Measurements from ENCODE around the gene PLPPR3. TPM values are rescaled to one million over a fixed set of nuclear protein-coding genes. Genes with fewer than 3 reads are reported as not detected.

PLPPR3 gene
- total RNA-seq, 4 donors from 2014 or later, result not detected

DNA sequence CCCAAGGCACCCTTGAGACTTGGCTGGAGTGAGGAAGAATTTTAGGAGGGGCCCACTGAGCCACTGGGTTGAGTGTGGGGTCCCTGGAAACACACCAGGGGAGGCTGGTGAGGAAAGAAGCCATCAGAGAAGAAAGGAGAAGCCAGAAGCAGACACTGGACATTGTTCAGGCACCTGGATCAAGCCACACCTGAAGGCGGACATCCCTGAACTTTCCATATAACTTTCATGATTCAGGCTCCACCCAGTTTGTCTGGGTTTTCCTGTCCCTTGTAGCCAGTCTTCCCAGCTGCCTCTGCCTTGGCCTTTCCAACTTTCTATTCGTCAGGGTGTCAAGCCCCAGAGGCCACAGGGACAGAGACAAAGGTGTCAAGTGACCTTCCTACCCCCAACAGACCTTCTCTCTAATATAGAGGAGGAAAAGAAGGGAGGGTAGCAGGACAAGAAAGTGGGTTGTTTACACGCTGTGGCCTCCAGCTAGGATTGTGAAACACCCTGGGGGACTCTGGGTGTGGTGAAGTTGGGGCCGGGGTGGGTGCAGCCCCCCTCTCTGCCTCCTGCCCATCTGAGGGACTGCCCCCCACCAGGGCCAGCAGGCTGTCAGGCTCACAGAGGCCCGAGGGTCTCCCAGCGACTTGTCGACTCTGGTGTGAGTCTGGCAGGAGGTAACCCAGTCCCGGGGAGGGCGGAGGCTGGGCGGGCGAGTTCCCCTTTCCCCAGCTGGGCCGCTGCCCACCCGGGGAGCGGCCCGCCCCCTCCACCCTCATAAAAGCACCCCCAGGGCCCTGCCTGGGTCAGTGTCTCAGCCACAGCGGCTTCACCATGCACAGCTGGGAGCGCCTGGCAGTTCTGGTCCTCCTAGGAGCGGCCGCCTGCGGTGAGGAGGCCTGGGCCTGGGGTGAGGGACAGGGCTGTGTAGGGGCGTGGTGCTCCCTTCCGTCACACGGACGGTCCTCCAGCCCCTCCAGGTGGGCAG lies 37.4 kb upstream of the PLPPR3 start, which contains the start of gene CFD:
TSS of gene CFD (plus strand) at position 797 of the 976 bp plus-strand sequence. CDS start at position 823, 26 bp downstream.
- no peaks in the 10 kb centered on the region for H3K36me3 ChIP-seq
- TF ChIP-seq, protein P1, sequence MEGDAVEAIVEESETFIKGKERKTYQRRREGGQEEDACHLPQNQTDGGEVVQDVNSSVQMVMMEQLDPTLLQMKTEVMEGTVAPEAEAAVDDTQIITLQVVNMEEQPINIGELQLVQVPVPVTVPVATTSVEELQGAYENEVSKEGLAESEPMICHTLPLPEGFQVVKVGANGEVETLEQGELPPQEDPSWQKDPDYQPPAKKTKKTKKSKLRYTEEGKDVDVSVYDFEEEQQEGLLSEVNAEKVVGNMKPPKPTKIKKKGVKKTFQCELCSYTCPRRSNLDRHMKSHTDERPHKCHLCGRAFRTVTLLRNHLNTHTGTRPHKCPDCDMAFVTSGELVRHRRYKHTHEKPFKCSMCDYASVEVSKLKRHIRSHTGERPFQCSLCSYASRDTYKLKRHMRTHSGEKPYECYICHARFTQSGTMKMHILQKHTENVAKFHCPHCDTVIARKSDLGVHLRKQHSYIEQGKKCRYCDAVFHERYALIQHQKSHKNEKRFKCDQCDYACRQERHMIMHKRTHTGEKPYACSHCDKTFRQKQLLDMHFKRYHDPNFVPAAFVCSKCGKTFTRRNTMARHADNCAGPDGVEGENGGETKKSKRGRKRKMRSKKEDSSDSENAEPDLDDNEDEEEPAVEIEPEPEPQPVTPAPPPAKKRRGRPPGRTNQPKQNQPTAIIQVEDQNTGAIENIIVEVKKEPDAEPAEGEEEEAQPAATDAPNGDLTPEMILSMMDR (IDR thresholded peaks at IDR 0.05), result no peak
- TF ChIP-seq POLR2A (IDR thresholded peaks at IDR 0.05), result peak in 2 of 4 donors; percentile 53 to 71
- no peaks in the 10 kb centered on the region for H3K9me3 ChIP-seq
- H3K27me3 ChIP-seq, result peaks cover 0 to 71% (median 0%) of the 10 kb centered on the region in 4 donors
- peaks cover 9 to 57% (median 33%) of the 10 kb centered on the region in 3 donors for H3K4me1 ChIP-seq
- peak within 1 kb of the TSS; percentile 32 to 75 (median 46) for H3K4me3 ChIP-seq
- DNase-seq, result no peak
- peak within 1 kb of the TSS; percentile 47 to 82 (median 76) for H3K27ac ChIP-seq
- 25 to 55% methylated on average over 4 to 12 of the region's 24 CpGs for WGBS, 2 donors
- intact Hi-C loops (cut with DNase I), result loop anchor here (10.0 kb wide), 2 partner anchors 84 to 126 kb away; partner anchors contain the start of gene WDR18

GRCh38 chr19:858284-858683 lies 36.5 kb upstream of the PLPPR3 start:
- no peak for DNase-seq
- Histone ChIP-seq H3K27me3 (peaks cover 0 to 78% (median 0%) of the 10 kb centered on the region in 4 donors), H3K4me3 (no peak overlapping the region), H3K27ac (peak overlapping the region in 1 of 4 donors; percentile 80), H3K4me1 (peaks cover 9 to 49% (median 33%) of the 10 kb centered on the region in 3 donors), H3K36me3 (no peaks in the 10 kb centered on the region), H3K9me3 (no peaks in the 10 kb centered on the region)
- no peak for TF ChIP-seq POLR2A (IDR thresholded peaks at IDR 0.05)
- TF ChIP-seq, protein P1 (IDR thresholded peaks at IDR 0.05), result no peak
- 72 to 78% methylated on average over 8 to 9 of the region's 9 CpGs for WGBS, 2 donors
- intact Hi-C loops (cut with DNase I), result loop anchor here (10.0 kb wide), 2 partner anchors 83 to 127 kb away; partner anchors contain the start of gene WDR18

GRCh38 chr19:855566-856120 lies 33.9 kb upstream of the PLPPR3 start:
- DNase-seq, result no peak
- no peaks in the 10 kb centered on the region for H3K36me3 ChIP-seq
- intact Hi-C loops (cut with DNase I), result loop anchor here (10.0 kb wide), 2 partner anchors 81 to 129 kb away; partner anchors contain the start of gene WDR18
- WGBS, 2 donors, result 76 to 77% methylated on average over 8 to 9 of the region's 40 CpGs
- no peak overlapping the region for H3K27ac ChIP-seq
- no peaks in the 10 kb centered on the region for H3K9me3 ChIP-seq
- H3K4me1 ChIP-seq, result peaks cover 6 to 46% (median 24%) of the 10 kb centered on the region in 3 donors
- TF ChIP-seq, protein P1 (IDR thresholded peaks at IDR 0.05), result no peak
- no peak for TF ChIP-seq POLR2A (IDR thresholded peaks at IDR 0.05)
- peaks cover 0 to 79% (median 0%) of the 10 kb centered on the region in 4 donors for H3K27me3 ChIP-seq
- no peak overlapping the region for H3K4me3 ChIP-seq

GRCh38 chr19:855142-855541 lies 33.4 kb upstream of the PLPPR3 start:
- Histone ChIP-seq H3K9me3 (no peaks in the 10 kb centered on the region), H3K4me3 (no peak overlapping the region), H3K4me1 (peaks cover 10 to 46% (median 24%) of the 10 kb centered on the region in 3 donors), H3K27ac (no peak overlapping the region), H3K27me3 (peaks cover 0 to 79% (median 0%) of the 10 kb centered on the region in 4 donors), H3K36me3 (no peaks in the 10 kb centered on the region)
- no peak for DNase-seq
- TF ChIP-seq, protein P1 (IDR thresholded peaks at IDR 0.05), result no peak
- no peak for TF ChIP-seq POLR2A (IDR thresholded peaks at IDR 0.05)
- WGBS, 2 donors, result 77 to 80% methylated on average over 1 to 11 of the region's 12 CpGs
- intact Hi-C loops (cut with DNase I), result loop anchor here (10.0 kb wide), 2 partner anchors 80 to 130 kb away; partner anchors contain the start of gene WDR18

Data from esophagus squamous epithelium (tissue), 5 donors.